OCI-LY3 (cell line): ENCODE data around the gene TTC39B.

Source experiments
- H2AFZ ChIP-seq: fragments of 200-600, 300-600 bp; shearing (Covaris generic); 2 replicates; pipeline ENCODE4 v1.6.0; 2014; ENCODE audit warnings: antibody characterized with exemption, low read depth, low read length
- H3K27ac ChIP-seq: fragments of 200-600, 300-600 bp; sonication (generic); 2 replicates; pipeline ENCODE4 v1.5.1; 2014; ENCODE audit warnings: mild to moderate bottlenecking, low read length, moderate library complexity, mixed read lengths
- H3K27me3 ChIP-seq: fragments of 200-600, 300-600 bp; sonication (generic); 2 replicates; pipeline ENCODE4 v1.6.1; 2014; ENCODE audit warnings: low read depth, low read length, mixed read lengths
- H3K36me3 ChIP-seq: fragments of 200-600, 300-600 bp; sonication (generic); replicated peaks from 2 replicates; pipeline ENCODE3; 2014; ENCODE audit warnings: low read depth, low read length, mixed read lengths
- H3K4me1 ChIP-seq: fragments of 300-600, 200-600 bp; sonication (generic); 2 replicates; pipeline ENCODE4 v1.6.1; 2014; ENCODE audit warnings: low read length, mixed read lengths
- H3K4me2 ChIP-seq: fragments of 200-600, 300-600 bp; sonication (generic); 2 replicates; pipeline ENCODE4 v1.6.1; 2014; ENCODE audit warnings: low read length, mixed read lengths
- H3K4me3 ChIP-seq: fragments of 300-600, 200-600 bp; sonication (generic); 2 replicates; pipeline ENCODE4 v1.5.1; 2014; ENCODE audit warnings: antibody characterized with exemption, mild to moderate bottlenecking, low read length, moderate library complexity
- H3K79me2 ChIP-seq: fragments of 300-600, 200-600 bp; shearing (Covaris generic); 2 replicates; pipeline ENCODE4 v1.6.1; 2014; ENCODE audit warnings: mild to moderate bottlenecking, low read length, mixed read lengths
- H3K9ac ChIP-seq: fragments of 300-600, 200-600 bp; shearing (Covaris generic); 2 replicates; pipeline ENCODE4 v1.6.0; 2014; ENCODE audit warnings: mild to moderate bottlenecking, low read length, moderate library complexity
- H3K9me3 ChIP-seq: fragments of 200-600, 300-600 bp; shearing (Covaris generic); 2 replicates; pipeline ENCODE4 v1.6.1; 2014; ENCODE audit warnings: low read length, mixed read lengths; ENCODE audit not compliant: insufficient read depth
- H4K20me1 ChIP-seq: fragments of 200-600, 300-600 bp; sonication (generic); 2 replicates; pipeline ENCODE4 v1.6.1; 2016; ENCODE audit warnings: low read length, mixed read lengths; ENCODE audit not compliant: insufficient read depth
- EZH2phosphoT487 ChIP-seq: fragments of 200-600 bp; shearing (Covaris generic); IDR thresholded peaks from 2 replicates; pipeline ENCODE4 v1.6.1; 2018; ENCODE audit warnings: antibody characterized with exemption, mixed run types, low read depth
- TF ChIP-seq, protein P1 (sequence below): fragments of 200-600, 300-600 bp; sonication (generic); IDR thresholded peaks from 2 replicates; pipeline ENCODE4 v1.5.1; 2014; ENCODE audit warnings: antibody characterized with exemption, low read length, low read depth

The TTC39B gene

DNA sequence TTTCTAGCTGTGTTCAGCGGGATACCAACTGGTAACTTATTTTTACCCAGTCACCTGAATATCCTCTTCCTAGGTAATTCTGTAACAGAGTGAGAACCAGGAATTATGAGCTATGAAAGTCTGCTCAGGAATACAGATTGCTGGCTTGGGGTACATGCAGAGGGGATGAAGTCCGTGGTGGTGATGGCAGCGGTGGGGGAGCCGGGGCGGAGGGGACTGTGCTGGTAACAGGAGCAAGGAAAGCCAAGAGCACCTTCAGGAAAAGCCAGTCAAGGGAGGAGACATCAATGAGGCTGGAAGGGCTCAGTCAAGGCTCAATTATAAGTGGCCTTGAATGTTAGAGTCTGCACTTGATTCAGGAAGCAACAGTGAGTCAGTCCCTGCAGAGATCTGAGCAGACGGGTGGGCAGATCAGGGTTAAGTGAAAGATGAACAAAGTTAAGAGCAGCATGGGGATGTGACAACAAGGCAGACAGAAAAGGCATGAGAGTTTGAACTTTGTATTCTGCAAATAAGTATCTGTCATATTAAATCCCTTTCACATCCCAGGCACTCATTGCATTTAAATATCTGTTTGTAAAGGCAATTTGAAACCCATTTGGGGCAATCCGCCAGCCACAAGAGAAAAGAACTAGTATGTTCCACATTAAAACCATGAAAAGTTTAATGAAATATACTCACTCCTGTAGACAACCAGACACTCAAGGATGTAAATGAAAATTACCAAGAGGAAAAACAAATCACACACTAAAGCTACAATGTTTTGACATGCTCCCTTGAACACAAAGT lies 101.2 kb downstream of the TTC39B start:
- no peak overlapping the region for H3K27ac ChIP-seq
- no peak overlapping the region for H3K4me2 ChIP-seq
- H3K9ac ChIP-seq, result no peak overlapping the region
- no peaks in the 10 kb centered on the region for H3K9me3 ChIP-seq
- H3K4me3 ChIP-seq, result no peak overlapping the region
- no peaks in the 10 kb centered on the region for H3K36me3 ChIP-seq
- TF ChIP-seq, protein P1, sequence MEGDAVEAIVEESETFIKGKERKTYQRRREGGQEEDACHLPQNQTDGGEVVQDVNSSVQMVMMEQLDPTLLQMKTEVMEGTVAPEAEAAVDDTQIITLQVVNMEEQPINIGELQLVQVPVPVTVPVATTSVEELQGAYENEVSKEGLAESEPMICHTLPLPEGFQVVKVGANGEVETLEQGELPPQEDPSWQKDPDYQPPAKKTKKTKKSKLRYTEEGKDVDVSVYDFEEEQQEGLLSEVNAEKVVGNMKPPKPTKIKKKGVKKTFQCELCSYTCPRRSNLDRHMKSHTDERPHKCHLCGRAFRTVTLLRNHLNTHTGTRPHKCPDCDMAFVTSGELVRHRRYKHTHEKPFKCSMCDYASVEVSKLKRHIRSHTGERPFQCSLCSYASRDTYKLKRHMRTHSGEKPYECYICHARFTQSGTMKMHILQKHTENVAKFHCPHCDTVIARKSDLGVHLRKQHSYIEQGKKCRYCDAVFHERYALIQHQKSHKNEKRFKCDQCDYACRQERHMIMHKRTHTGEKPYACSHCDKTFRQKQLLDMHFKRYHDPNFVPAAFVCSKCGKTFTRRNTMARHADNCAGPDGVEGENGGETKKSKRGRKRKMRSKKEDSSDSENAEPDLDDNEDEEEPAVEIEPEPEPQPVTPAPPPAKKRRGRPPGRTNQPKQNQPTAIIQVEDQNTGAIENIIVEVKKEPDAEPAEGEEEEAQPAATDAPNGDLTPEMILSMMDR, result no peak
- no peak for TF ChIP-seq EZH2phosphoT487
- no peaks in the 10 kb centered on the region for H4K20me1 ChIP-seq
- H3K4me1 ChIP-seq, result no peaks in the 10 kb centered on the region
- no peaks in the 10 kb centered on the region for H3K79me2 ChIP-seq
- no peak overlapping the region for H2AFZ ChIP-seq
- H3K27me3 ChIP-seq, result peaks cover 5% of the 10 kb centered on the region; the same call in 1 of the 2 replicates

DNA sequence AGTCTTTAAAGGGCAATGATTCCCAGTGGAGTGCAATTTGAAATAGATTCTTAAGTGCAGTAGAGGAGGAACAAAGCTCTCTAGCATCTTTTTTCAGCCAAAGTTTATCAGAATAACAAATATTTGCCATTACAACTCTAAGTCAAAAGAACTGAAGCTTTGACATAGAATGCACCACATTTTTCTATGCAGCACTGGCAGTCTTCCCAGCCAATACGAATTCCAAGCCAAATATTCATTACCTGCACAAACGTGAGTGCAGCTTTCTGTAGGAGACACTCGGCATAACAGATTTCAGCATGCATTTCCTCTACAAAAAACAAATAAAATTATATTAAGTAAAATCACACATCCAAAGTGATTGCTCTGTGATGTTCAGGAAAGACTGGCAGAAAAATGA lies 103.4 kb downstream of the TTC39B start:
- no peaks in the 10 kb centered on the region for H3K79me2 ChIP-seq
- no peak overlapping the region for H3K4me2 ChIP-seq
- H3K4me1 ChIP-seq, result no peaks in the 10 kb centered on the region

DNA sequence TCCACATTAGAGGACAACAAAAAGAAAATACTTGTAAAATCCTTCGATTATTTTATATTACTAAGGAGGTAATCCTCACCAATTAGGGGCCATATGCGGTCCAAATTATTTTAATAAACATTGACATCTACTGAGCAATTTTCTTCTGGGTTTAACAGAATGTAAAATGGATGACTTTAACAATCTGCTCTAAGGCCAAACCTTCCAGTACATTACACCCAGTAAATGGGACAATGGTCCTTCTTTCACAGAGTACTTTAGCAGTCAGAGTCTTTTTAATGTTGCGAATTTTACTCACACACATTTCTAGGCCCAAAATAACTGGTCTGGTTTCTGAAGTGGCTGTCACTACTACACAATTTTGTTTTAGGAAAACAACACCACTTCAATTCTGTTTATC lies 106.9 kb downstream of the TTC39B start:
- H3K27ac ChIP-seq, result no peak overlapping the region

More for the DNA sequence above, 103.4 kb downstream of the TTC39B start:
- Histone ChIP-seq H3K36me3 (no peaks in the 10 kb centered on the region), H2AFZ (no peak overlapping the region), H4K20me1 (no peaks in the 10 kb centered on the region), H3K9me3 (no peaks in the 10 kb centered on the region), H3K9ac (no peak overlapping the region), H3K4me3 (no peak overlapping the region), H3K27me3 (no peaks in the 10 kb centered on the region), H3K27ac (no peak overlapping the region)
- TF ChIP-seq EZH2phosphoT487, result no peak
- TF ChIP-seq, protein P1, result no peak

DNA sequence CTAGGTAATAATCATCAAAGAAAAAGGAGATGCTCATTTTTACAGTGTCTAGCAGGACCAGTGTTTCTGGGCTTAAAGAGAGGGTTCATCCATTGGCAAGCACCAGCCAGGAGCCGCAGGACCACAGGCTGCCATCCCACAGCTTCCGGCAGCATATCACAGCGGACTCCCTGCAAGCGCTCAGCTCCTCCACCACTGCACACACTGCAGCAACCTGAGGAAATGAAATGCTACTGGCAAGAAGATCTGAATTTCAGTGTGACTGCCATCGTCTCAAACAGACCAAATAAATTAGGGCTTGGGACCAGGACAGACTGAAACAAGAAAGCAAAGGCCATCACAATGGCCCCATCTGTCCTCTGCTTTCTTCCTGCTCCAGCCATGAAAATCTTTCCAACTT lies 114.2 kb downstream of the TTC39B start:
- no peak overlapping the region for H3K9ac ChIP-seq

More for the DNA sequence above, 106.9 kb downstream of the TTC39B start:
- no peaks in the 10 kb centered on the region for H3K79me2 ChIP-seq
- H4K20me1 ChIP-seq, result no peaks in the 10 kb centered on the region
- no peak for TF ChIP-seq EZH2phosphoT487
- TF ChIP-seq, protein P1, result no peak
- H3K9ac ChIP-seq, result no peak overlapping the region
- H3K27me3 ChIP-seq, result no peaks in the 10 kb centered on the region
- no peak overlapping the region for H3K4me3 ChIP-seq
- H3K36me3 ChIP-seq, result no peaks in the 10 kb centered on the region
- no peaks in the 10 kb centered on the region for H3K4me1 ChIP-seq
- H3K4me2 ChIP-seq, result no peak overlapping the region
- no peak overlapping the region for H2AFZ ChIP-seq
- H3K9me3 ChIP-seq, result no peaks in the 10 kb centered on the region

More for the DNA sequence above, 114.2 kb downstream of the TTC39B start:
- H3K9me3 ChIP-seq, result no peaks in the 10 kb centered on the region
- no peak overlapping the region for H3K4me3 ChIP-seq
- no peak overlapping the region for H3K27ac ChIP-seq
- TF ChIP-seq, protein P1, result no peak
- no peak for TF ChIP-seq EZH2phosphoT487
- no peak overlapping the region for H2AFZ ChIP-seq
- no peaks in the 10 kb centered on the region for H3K4me1 ChIP-seq
- no peaks in the 10 kb centered on the region for H3K27me3 ChIP-seq
- no peaks in the 10 kb centered on the region for H4K20me1 ChIP-seq
- H3K4me2 ChIP-seq, result no peak overlapping the region
- H3K36me3 ChIP-seq, result no peaks in the 10 kb centered on the region
- H3K79me2 ChIP-seq, result no peaks in the 10 kb centered on the region
